ENCODE data around the gene GRID1.

The GRID1 gene

GRCh38 chr10:86071758-86072157 lies 294.8 kb downstream of the GRID1 start:
- H3K79me2 ChIP-seq (ENCODE audit: insufficient read depth, low read length) = no peaks in the 10 kb centered on the region
- no peaks in the 10 kb centered on the region for H3K36me3 ChIP-seq (ENCODE audit: insufficient read depth, low read length)
- no peaks in the 10 kb centered on the region for H3K9me3 ChIP-seq (ENCODE audit: low read length)
- H3K9me2 ChIP-seq (ENCODE audit: low read depth, low read length) = no peaks in the 10 kb centered on the region
- no peak overlapping the region for H3K27ac ChIP-seq (ENCODE audit: low read depth, low read length, poor library complexity, severe bottlenecking)
- H3K9ac ChIP-seq (ENCODE audit: low read length) = no peak overlapping the region
- H3K4me3 ChIP-seq (ENCODE audit: low read depth, low read length, poor library complexity, severe bottlenecking) = no peak overlapping the region
- no peaks in the 10 kb centered on the region for H3F3A ChIP-seq (ENCODE audit: insufficient read depth, low read length)
- no peaks in the 10 kb centered on the region for H4K20me1 ChIP-seq (ENCODE audit: insufficient read depth, low read length)
- TF ChIP-seq EZH2 (IDR thresholded peaks at IDR 0.05; ENCODE audit: borderline replicate concordance, low read length) = no peak
- no peak for TF ChIP-seq CTCF (IDR thresholded peaks at IDR 0.05; ENCODE audit: low read length)
- H2AFZ ChIP-seq (ENCODE audit: low read length) = no peak overlapping the region
- H3K4me1 ChIP-seq (ENCODE audit: insufficient read depth, low read length, severe bottlenecking) = no peaks in the 10 kb centered on the region
- no peak overlapping the region for H3K4me2 ChIP-seq (ENCODE audit: low read length)
- H3K27me3 ChIP-seq (ENCODE audit: insufficient read depth, low read length) = no peaks in the 10 kb centered on the region

- Histone ChIP-seq H4K20me1 (ENCODE audit: insufficient read depth, low read length) (no peaks in the 10 kb centered on the region), H3K79me2 (ENCODE audit: insufficient read depth, low read length) (no peaks in the 10 kb centered on the region), H3K4me3 (ENCODE audit: low read depth, low read length, poor library complexity, severe bottlenecking) (no peak overlapping the region), H3K9me3 (ENCODE audit: low read length) (no peaks in the 10 kb centered on the region), H3K9me2 (ENCODE audit: low read depth, low read length) (no peaks in the 10 kb centered on the region), H3F3A (ENCODE audit: insufficient read depth, low read length) (no peaks in the 10 kb centered on the region), H3K9ac (ENCODE audit: low read length) (no peak overlapping the region), H3K4me1 (ENCODE audit: insufficient read depth, low read length, severe bottlenecking) (no peaks in the 10 kb centered on the region), H3K4me2 (ENCODE audit: low read length) (no peak overlapping the region), H3K27me3 (ENCODE audit: insufficient read depth, low read length) (no peaks in the 10 kb centered on the region), H2AFZ (ENCODE audit: low read length) (no peak overlapping the region), H3K36me3 (ENCODE audit: insufficient read depth, low read length) (no peaks in the 10 kb centered on the region), H3K27ac (ENCODE audit: low read depth, low read length, poor library complexity, severe bottlenecking) (no peak overlapping the region)
- no peak for TF ChIP-seq EZH2 (IDR thresholded peaks at IDR 0.05; ENCODE audit: borderline replicate concordance, low read length)
- TF ChIP-seq CTCF (IDR thresholded peaks at IDR 0.05; ENCODE audit: low read length) = no peak
These were observed 295.4 kb downstream of the GRID1 start for GRCh38 chr10:86071145-86071544.

- no peak overlapping the region for H2AFZ ChIP-seq (ENCODE audit: low read length)
These were observed 296.3 kb downstream of the GRID1 start for GRCh38 chr10:86070278-86070677.

More at GRCh38 chr10:86070278-86070677, 296.3 kb downstream of the GRID1 start:
- Histone ChIP-seq H4K20me1 (ENCODE audit: insufficient read depth, low read length) (no peaks in the 10 kb centered on the region), H3K4me1 (ENCODE audit: insufficient read depth, low read length, severe bottlenecking) (no peaks in the 10 kb centered on the region), H3K4me3 (ENCODE audit: low read depth, low read length, poor library complexity, severe bottlenecking) (no peak overlapping the region), H3K9me2 (ENCODE audit: low read depth, low read length) (no peaks in the 10 kb centered on the region), H3K9me3 (ENCODE audit: low read length) (no peaks in the 10 kb centered on the region), H3K36me3 (ENCODE audit: insufficient read depth, low read length) (no peaks in the 10 kb centered on the region), H3F3A (ENCODE audit: insufficient read depth, low read length) (no peaks in the 10 kb centered on the region), H3K27ac (ENCODE audit: low read depth, low read length, poor library complexity, severe bottlenecking) (no peak overlapping the region), H3K79me2 (ENCODE audit: insufficient read depth, low read length) (no peaks in the 10 kb centered on the region), H3K4me2 (ENCODE audit: low read length) (no peak overlapping the region), H3K9ac (ENCODE audit: low read length) (no peak overlapping the region), H3K27me3 (ENCODE audit: insufficient read depth, low read length) (no peaks in the 10 kb centered on the region)
- no peak for TF ChIP-seq EZH2 (IDR thresholded peaks at IDR 0.05; ENCODE audit: borderline replicate concordance, low read length)
- no peak for TF ChIP-seq CTCF (IDR thresholded peaks at IDR 0.05; ENCODE audit: low read length)
